Ovary (tissue), 3 donors: ENCODE data around the gene TNS1.

Source experiments
- EP300 ChIP-seq: sonication (generic); formaldehyde crosslinking; IDR thresholded peaks from one replicate; pipeline ENCODE4 v1.6.1; 2017; ENCODE audit warnings: antibody characterized with exemption
- POLR2A ChIP-seq: fragments of 450-650 bp; IDR thresholded peaks from one replicate; pipeline ENCODE4 v1.6.1; 2017; ENCODE audit warnings: antibody characterized with exemption, mild to moderate bottlenecking, moderate library complexity
- TF ChIP-seq, protein P1 (sequence below), 3 donors: fragments of 450-650 bp in 2 of 3; fragments of 200-600 bp in 1 of 3; IDR thresholded peaks; one replicate each; pipeline versions ENCODE4 v1.5.1 to v1.8.0; 2016 to 2022; ENCODE audit warnings: antibody characterized with exemption in 3 of 3, mild to moderate bottlenecking in 1 of 3
- donor health status: DM: no; HTN: no; CAD: no.

DNA sequence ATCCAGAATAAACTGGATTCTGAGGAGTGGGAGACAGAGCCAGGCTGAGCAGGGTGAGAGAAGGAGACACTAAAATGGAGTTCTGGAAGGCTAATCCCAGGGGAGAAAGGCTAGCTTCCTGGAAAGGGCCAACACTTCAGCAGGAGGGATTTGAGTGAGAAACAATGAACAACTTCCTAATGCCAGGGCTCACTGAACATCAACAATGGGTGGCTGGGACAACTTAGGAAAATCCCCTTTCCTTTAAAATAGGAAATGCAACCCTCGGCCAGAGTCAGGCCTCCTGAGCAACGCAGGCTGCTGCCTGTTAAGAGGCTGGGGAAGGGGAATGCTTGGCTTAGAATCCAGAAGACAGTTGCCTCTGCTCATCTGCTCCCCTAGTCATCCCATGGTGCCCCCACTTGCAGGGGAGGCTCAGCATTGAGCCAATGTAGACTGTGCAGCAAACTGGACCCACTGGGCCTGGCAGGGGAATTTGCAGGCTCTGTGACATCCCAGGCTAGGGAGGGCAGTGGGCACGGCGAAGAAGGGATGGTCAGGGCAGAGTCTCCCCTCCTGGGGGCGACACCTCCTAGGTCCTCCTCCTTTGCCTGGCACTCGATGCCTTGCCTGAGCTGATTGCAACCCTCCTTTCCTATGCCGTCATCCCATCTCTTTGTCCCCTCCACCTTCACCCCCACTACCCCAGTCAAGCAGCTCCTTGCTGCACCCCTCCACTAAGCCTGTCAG is 182.5 kb downstream of the TNS1 start:
- TF ChIP-seq, protein P1, sequence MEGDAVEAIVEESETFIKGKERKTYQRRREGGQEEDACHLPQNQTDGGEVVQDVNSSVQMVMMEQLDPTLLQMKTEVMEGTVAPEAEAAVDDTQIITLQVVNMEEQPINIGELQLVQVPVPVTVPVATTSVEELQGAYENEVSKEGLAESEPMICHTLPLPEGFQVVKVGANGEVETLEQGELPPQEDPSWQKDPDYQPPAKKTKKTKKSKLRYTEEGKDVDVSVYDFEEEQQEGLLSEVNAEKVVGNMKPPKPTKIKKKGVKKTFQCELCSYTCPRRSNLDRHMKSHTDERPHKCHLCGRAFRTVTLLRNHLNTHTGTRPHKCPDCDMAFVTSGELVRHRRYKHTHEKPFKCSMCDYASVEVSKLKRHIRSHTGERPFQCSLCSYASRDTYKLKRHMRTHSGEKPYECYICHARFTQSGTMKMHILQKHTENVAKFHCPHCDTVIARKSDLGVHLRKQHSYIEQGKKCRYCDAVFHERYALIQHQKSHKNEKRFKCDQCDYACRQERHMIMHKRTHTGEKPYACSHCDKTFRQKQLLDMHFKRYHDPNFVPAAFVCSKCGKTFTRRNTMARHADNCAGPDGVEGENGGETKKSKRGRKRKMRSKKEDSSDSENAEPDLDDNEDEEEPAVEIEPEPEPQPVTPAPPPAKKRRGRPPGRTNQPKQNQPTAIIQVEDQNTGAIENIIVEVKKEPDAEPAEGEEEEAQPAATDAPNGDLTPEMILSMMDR (IDR thresholded peaks at IDR 0.05), result no peak
- no peak for TF ChIP-seq EP300
- TF ChIP-seq POLR2A, result no peak
